Ovary (tissue), 3 donors: Measurements from ENCODE around the gene TNFSF12.

ENCODE experiments used
- CTCF ChIP-seq, 3 donors: fragments of 450-650 bp in 2 of 3; fragments of 200-600 bp in 1 of 3; IDR thresholded peaks; one replicate each; pipeline versions ENCODE4 v1.5.1 to v1.8.0; 2016 to 2022; ENCODE audit warnings: antibody characterized with exemption in 3 of 3, mild to moderate bottlenecking in 1 of 3
- EP300 ChIP-seq: sonication (generic); formaldehyde crosslinking; IDR thresholded peaks from one replicate; pipeline ENCODE4 v1.6.1; 2017; ENCODE audit warnings: antibody characterized with exemption
- donor health status: DM: no; HTN: no; CAD: no.

GRCh38 chr17:7511108-7511507 is 37.8 kb upstream of the TNFSF12 start:
- TF ChIP-seq CTCF (IDR thresholded peaks at IDR 0.05) (no peak), EP300 (no peak)
